ENCODE data around the gene DCLRE1A. TPM values are rescaled to one million over a fixed set of nuclear protein-coding genes. Genes with fewer than 3 reads are reported as not detected.

DCLRE1A gene
- total and polyA plus RNA-seq, 9 of the 15 experiments (the other 6 are each of a cell fraction or from before 2014, with no cell fraction given): 8.5 to 25.5 (median 15.5) TPM

DNA sequence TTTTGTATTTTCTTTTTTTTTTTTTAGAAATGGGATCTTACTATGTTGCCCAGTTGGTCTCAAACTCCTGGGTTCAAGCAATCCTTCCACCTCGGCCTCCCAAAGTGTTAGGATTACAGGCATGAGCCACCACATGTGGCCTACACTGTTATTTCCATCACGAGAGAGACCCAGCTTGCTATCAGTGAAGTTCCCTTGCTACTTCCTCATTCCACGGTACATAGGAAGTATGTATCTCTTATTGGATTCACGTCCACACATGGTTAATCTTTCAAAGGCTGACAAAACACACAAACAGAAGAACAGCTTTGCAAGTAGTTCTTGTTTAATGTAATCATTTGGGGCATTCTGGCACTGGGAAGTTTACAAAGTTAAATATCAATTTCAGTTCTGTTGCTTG is 50.9 kb downstream of the DCLRE1A start:
- TF ChIP-seq SPI1 (IDR thresholded peaks at IDR 0.05; ENCODE audit: borderline replicate concordance, low read depth, low read length) (peak; percentile 42; the same call in 1 of the 2 replicates), GTF2E2 (tag; IDR thresholded peaks at IDR 0.05) (no peak), TCF7 (IDR thresholded peaks at IDR 0.05; ENCODE audit: borderline replicate concordance) (no peak), ELF1 (tag; IDR thresholded peaks at IDR 0.05) (peak; percentile 47)
- TF ChIP-seq, protein P1, sequence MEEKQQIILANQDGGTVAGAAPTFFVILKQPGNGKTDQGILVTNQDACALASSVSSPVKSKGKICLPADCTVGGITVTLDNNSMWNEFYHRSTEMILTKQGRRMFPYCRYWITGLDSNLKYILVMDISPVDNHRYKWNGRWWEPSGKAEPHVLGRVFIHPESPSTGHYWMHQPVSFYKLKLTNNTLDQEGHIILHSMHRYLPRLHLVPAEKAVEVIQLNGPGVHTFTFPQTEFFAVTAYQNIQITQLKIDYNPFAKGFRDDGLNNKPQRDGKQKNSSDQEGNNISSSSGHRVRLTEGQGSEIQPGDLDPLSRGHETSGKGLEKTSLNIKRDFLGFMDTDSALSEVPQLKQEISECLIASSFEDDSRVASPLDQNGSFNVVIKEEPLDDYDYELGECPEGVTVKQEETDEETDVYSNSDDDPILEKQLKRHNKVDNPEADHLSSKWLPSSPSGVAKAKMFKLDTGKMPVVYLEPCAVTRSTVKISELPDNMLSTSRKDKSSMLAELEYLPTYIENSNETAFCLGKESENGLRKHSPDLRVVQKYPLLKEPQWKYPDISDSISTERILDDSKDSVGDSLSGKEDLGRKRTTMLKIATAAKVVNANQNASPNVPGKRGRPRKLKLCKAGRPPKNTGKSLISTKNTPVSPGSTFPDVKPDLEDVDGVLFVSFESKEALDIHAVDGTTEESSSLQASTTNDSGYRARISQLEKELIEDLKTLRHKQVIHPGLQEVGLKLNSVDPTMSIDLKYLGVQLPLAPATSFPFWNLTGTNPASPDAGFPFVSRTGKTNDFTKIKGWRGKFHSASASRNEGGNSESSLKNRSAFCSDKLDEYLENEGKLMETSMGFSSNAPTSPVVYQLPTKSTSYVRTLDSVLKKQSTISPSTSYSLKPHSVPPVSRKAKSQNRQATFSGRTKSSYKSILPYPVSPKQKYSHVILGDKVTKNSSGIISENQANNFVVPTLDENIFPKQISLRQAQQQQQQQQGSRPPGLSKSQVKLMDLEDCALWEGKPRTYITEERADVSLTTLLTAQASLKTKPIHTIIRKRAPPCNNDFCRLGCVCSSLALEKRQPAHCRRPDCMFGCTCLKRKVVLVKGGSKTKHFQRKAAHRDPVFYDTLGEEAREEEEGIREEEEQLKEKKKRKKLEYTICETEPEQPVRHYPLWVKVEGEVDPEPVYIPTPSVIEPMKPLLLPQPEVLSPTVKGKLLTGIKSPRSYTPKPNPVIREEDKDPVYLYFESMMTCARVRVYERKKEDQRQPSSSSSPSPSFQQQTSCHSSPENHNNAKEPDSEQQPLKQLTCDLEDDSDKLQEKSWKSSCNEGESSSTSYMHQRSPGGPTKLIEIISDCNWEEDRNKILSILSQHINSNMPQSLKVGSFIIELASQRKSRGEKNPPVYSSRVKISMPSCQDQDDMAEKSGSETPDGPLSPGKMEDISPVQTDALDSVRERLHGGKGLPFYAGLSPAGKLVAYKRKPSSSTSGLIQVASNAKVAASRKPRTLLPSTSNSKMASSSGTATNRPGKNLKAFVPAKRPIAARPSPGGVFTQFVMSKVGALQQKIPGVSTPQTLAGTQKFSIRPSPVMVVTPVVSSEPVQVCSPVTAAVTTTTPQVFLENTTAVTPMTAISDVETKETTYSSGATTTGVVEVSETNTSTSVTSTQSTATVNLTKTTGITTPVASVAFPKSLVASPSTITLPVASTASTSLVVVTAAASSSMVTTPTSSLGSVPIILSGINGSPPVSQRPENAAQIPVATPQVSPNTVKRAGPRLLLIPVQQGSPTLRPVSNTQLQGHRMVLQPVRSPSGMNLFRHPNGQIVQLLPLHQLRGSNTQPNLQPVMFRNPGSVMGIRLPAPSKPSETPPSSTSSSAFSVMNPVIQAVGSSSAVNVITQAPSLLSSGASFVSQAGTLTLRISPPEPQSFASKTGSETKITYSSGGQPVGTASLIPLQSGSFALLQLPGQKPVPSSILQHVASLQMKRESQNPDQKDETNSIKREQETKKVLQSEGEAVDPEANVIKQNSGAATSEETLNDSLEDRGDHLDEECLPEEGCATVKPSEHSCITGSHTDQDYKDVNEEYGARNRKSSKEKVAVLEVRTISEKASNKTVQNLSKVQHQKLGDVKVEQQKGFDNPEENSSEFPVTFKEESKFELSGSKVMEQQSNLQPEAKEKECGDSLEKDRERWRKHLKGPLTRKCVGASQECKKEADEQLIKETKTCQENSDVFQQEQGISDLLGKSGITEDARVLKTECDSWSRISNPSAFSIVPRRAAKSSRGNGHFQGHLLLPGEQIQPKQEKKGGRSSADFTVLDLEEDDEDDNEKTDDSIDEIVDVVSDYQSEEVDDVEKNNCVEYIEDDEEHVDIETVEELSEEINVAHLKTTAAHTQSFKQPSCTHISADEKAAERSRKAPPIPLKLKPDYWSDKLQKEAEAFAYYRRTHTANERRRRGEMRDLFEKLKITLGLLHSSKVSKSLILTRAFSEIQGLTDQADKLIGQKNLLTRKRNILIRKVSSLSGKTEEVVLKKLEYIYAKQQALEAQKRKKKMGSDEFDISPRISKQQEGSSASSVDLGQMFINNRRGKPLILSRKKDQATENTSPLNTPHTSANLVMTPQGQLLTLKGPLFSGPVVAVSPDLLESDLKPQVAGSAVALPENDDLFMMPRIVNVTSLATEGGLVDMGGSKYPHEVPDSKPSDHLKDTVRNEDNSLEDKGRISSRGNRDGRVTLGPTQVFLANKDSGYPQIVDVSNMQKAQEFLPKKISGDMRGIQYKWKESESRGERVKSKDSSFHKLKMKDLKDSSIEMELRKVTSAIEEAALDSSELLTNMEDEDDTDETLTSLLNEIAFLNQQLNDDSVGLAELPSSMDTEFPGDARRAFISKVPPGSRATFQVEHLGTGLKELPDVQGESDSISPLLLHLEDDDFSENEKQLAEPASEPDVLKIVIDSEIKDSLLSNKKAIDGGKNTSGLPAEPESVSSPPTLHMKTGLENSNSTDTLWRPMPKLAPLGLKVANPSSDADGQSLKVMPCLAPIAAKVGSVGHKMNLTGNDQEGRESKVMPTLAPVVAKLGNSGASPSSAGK (IDR thresholded peaks at IDR 0.05): 0 out of 2 replicates have a peak, but pooled peaks have one; percentile 12
- no TSS peak for BruUV-seq (replicated peaks)
- Histone ChIP-seq H3K4me1 (replicated peaks in 1 of 2; ENCODE audit: control insufficient read depth in 2 of 2, insufficient read depth in 2 of 2, low read length in 2 of 2) (no peaks in the 10 kb centered on the region; a peak in 1 of 5 replicates), H3K27ac (ENCODE audit: extremely low read depth, low read depth, low read length) (no peak overlapping the region), H3K27me3 (ENCODE audit: control insufficient read depth in 2 of 2, insufficient read depth in 2 of 2, low read length in 2 of 2) (no peaks in the 10 kb centered on the region; a peak in 1 of 5 replicates), H3K9me3 (replicated peaks; ENCODE audit: control insufficient read depth, insufficient read depth, low read depth, low read length) (no peaks in the 10 kb centered on the region), H3K4me3 (no peak overlapping the region), H3K79me2 (ENCODE audit: control insufficient read depth, insufficient read depth, low read length) (no peaks in the 10 kb centered on the region), H3K4me2 (ENCODE audit: insufficient read depth, low read length) (0 out of 2 replicates have a peak overlapping the region, but pooled peaks have one; percentile 4), H3K9me1 (ENCODE audit: control insufficient read depth, insufficient read depth, low read length) (no peaks in the 10 kb centered on the region), H3K36me3 (ENCODE audit: control insufficient read depth, insufficient read depth, low read length) (no peaks in the 10 kb centered on the region), H4K20me1 (replicated peaks; ENCODE audit: control insufficient read depth, insufficient read depth, low read length) (no peaks in the 10 kb centered on the region), H3K9ac (ENCODE audit: insufficient read depth in 1 of 2, low read depth in 2 of 2, low read length in 2 of 2) (no peak overlapping the region), H2AFZ (ENCODE audit: low read depth, low read length) (peak overlapping the region; percentile 67; the same call in 1 of the 2 replicates)
- ATAC-seq (peak; percentile 57; the same call in 2 of the 3 replicates), DNase-seq (ENCODE audit: extremely low read depth in 1 of 4, low spot score in 3 of 4) (no peak), FAIRE-seq (no peak)
- in situ Hi-C loops (cut with MboI) (no loop called here), intact Hi-C loops (cut with micrococcal nuclease) (no loop called here)
- 4% methylated on average over 4 of the region's 4 CpGs for WGBS (ENCODE audit: insufficient coverage, low coverage, missing lambda C conversion rate)
- ChIA-PET CTCF (ENCODE audit: low intra/inter-chr PET ratio) (no interaction called here), POLR2A (interaction anchor here (0.7 kb wide), 1 partner anchor 372 kb away, joined by 3 read pairs; no protein-coding TSS in a partner anchor)
